ENCODE measurements around the gene COPB2.
"Not testable (repeated sequence)": the region's sequence is repeated elsewhere in the genome, so short reads cannot be mapped to it uniquely, and the experiment has no call there.

DNA sequence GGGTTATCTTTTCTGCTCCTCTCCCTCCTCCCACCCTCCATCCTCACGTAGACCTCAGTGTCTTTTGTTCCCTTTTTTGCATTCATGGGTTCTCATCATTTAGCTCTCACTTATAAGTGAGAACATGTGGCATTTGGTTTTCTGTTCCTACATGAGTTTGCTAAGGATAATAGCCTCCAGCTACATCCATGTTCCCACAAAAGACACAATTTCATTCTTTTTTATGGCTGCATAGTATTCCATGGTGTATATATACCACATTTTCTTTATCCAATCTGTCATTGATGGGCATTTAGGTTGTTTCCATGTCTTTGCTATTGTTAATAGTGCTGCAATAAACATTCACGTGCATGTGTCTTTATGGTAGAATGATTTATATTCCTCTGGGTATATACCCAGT lies 11.7 kb upstream of the COPB2 start:
- TF ChIP-seq EZH2phosphoT487 (conservative IDR thresholded peaks at IDR 0.05; ENCODE audit: low read length) = not testable (repeated sequence)
- TF ChIP-seq, protein P1, sequence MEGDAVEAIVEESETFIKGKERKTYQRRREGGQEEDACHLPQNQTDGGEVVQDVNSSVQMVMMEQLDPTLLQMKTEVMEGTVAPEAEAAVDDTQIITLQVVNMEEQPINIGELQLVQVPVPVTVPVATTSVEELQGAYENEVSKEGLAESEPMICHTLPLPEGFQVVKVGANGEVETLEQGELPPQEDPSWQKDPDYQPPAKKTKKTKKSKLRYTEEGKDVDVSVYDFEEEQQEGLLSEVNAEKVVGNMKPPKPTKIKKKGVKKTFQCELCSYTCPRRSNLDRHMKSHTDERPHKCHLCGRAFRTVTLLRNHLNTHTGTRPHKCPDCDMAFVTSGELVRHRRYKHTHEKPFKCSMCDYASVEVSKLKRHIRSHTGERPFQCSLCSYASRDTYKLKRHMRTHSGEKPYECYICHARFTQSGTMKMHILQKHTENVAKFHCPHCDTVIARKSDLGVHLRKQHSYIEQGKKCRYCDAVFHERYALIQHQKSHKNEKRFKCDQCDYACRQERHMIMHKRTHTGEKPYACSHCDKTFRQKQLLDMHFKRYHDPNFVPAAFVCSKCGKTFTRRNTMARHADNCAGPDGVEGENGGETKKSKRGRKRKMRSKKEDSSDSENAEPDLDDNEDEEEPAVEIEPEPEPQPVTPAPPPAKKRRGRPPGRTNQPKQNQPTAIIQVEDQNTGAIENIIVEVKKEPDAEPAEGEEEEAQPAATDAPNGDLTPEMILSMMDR (IDR thresholded peaks at IDR 0.05; ENCODE audit: insufficient read depth, low read length, poor library complexity, severe bottlenecking) = not testable (repeated sequence)
